ENCODE data around the gene TMEM63C.

TMEM63C gene

GRCh38 chr14:77266336-77266735, 84.7 kb downstream of the TMEM63C start:
- TF ChIP-seq CTCF (IDR thresholded peaks at IDR 0.05; ENCODE audit: insufficient read depth, low read length, poor library complexity, severe bottlenecking): no peak
- H3K27me3 ChIP-seq (replicated peaks; ENCODE audit: control insufficient read depth, insufficient read depth, low read length): no peaks in the 10 kb centered on the region; the same call in none of the 2 replicates

GRCh38 chr14:77267937-77268699, 86.5 kb downstream of the TMEM63C start:
- no peaks in the 10 kb centered on the region; the same call in none of the 2 replicates for H3K27me3 ChIP-seq (replicated peaks; ENCODE audit: control insufficient read depth, insufficient read depth, low read length)

More at GRCh38 chr14:77266336-77266735, 84.7 kb downstream of the TMEM63C start:
- H3K36me3 ChIP-seq (ENCODE audit: control insufficient read depth, insufficient read depth, low read length): no peaks in the 10 kb centered on the region
- DNase-seq (ENCODE audit: extremely low read depth, insufficient read length): no peak
- H3K4me3 ChIP-seq (replicated peaks; ENCODE audit: low read depth, low read length): no peak overlapping the region

GRCh38 chr14:77268989-77269600, 87.5 kb downstream of the TMEM63C start:
- TF ChIP-seq CTCF (IDR thresholded peaks at IDR 0.05; ENCODE audit: insufficient read depth, low read length, poor library complexity, severe bottlenecking): no peak
- Histone ChIP-seq H3K27me3 (replicated peaks; ENCODE audit: control insufficient read depth, insufficient read depth, low read length) (no peaks in the 10 kb centered on the region; the same call in 1 of the 2 replicates), H3K36me3 (ENCODE audit: control insufficient read depth, insufficient read depth, low read length) (no peaks in the 10 kb centered on the region), H3K4me3 (replicated peaks; ENCODE audit: low read depth, low read length) (no peak overlapping the region)
- no peak for DNase-seq (ENCODE audit: extremely low read depth, insufficient read length)

More at GRCh38 chr14:77267937-77268699, 86.5 kb downstream of the TMEM63C start:
- no peak for DNase-seq (ENCODE audit: extremely low read depth, insufficient read length)
- no peak for TF ChIP-seq CTCF (IDR thresholded peaks at IDR 0.05; ENCODE audit: insufficient read depth, low read length, poor library complexity, severe bottlenecking)
- H3K4me3 ChIP-seq (replicated peaks; ENCODE audit: low read depth, low read length): no peak overlapping the region
- H3K36me3 ChIP-seq (ENCODE audit: control insufficient read depth, insufficient read depth, low read length): no peaks in the 10 kb centered on the region

- DNase-seq (ENCODE audit: extremely low read depth, insufficient read length): no peak
- no peak for TF ChIP-seq CTCF (IDR thresholded peaks at IDR 0.05; ENCODE audit: insufficient read depth, low read length, poor library complexity, severe bottlenecking)
- Histone ChIP-seq H3K27me3 (replicated peaks; ENCODE audit: control insufficient read depth, insufficient read depth, low read length) (no peaks in the 10 kb centered on the region; the same call in 1 of the 2 replicates), H3K36me3 (ENCODE audit: control insufficient read depth, insufficient read depth, low read length) (no peaks in the 10 kb centered on the region), H3K4me3 (replicated peaks; ENCODE audit: low read depth, low read length) (no peak overlapping the region)
Observed at GRCh38 chr14:77270361-77271112, 88.9 kb downstream of the TMEM63C start.

GRCh38 chr14:77271113-77271710, 89.6 kb downstream of the TMEM63C start, which contains the start of gene NGB:
Gene NGB, minus strand, starts transcription at chr14:77271206. Its CDS starts 269 bp downstream, at chr14:77270937.
- H3K27me3 ChIP-seq (replicated peaks; ENCODE audit: control insufficient read depth, insufficient read depth, low read length): no peaks in the 10 kb centered on the region; the same call in 1 of the 2 replicates
- no peak within 1 kb of the TSS for H3K4me3 ChIP-seq (replicated peaks; ENCODE audit: low read depth, low read length)
- no peak for TF ChIP-seq CTCF (IDR thresholded peaks at IDR 0.05; ENCODE audit: insufficient read depth, low read length, poor library complexity, severe bottlenecking)
- no peaks in the 10 kb centered on the region for H3K36me3 ChIP-seq (ENCODE audit: control insufficient read depth, insufficient read depth, low read length)
- no peak for DNase-seq (ENCODE audit: extremely low read depth, insufficient read length)

Measured in GM06990 (cell line).